ENCODE measurements around the gene CFHR5. TPM values are rescaled to one million over a fixed set of nuclear protein-coding genes. Genes with fewer than 3 reads are reported as not detected.

Gene CFHR5
- total and polyA plus RNA-seq, 2 experiments from 2014 or later = not detected

DNA sequence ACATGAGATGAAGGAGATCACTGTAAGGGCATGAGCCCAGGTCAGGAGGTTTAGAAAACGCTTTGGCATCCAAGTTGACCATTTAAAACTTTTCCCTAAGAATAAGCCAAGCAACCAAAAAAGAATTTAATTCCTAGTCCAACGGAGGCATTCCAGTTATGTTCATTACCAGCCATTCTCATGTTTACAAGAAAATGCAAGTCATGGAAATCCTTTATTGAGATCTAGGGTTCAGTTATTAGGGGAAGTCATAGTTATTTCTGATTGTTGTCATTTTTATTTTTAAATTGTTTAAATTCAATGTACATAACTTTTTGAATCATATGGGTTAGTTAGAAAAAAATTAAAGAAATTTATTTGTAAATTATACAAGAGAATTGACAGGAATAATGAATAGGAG is 24.5 kb downstream of the CFHR5 start (continued):
- TF ChIP-seq, protein P1, sequence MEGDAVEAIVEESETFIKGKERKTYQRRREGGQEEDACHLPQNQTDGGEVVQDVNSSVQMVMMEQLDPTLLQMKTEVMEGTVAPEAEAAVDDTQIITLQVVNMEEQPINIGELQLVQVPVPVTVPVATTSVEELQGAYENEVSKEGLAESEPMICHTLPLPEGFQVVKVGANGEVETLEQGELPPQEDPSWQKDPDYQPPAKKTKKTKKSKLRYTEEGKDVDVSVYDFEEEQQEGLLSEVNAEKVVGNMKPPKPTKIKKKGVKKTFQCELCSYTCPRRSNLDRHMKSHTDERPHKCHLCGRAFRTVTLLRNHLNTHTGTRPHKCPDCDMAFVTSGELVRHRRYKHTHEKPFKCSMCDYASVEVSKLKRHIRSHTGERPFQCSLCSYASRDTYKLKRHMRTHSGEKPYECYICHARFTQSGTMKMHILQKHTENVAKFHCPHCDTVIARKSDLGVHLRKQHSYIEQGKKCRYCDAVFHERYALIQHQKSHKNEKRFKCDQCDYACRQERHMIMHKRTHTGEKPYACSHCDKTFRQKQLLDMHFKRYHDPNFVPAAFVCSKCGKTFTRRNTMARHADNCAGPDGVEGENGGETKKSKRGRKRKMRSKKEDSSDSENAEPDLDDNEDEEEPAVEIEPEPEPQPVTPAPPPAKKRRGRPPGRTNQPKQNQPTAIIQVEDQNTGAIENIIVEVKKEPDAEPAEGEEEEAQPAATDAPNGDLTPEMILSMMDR (conservative IDR thresholded peaks at IDR 0.05; ENCODE audit: low read depth in 2 of 2) = no peak

- Histone ChIP-seq H3K27me3 (ENCODE audit: insufficient read depth) (no peaks in the 10 kb centered on the region), H3K4me3 (no peak overlapping the region), H3K36me3 (ENCODE audit: insufficient read depth) (no peaks in the 10 kb centered on the region), H2AFZ (no peak overlapping the region), H3K4me1 (ENCODE audit: insufficient read depth) (no peaks in the 10 kb centered on the region), H3F3A (replicated peaks; ENCODE audit: low read depth) (no peaks in the 10 kb centered on the region), H3K9me2 (ENCODE audit: insufficient read depth) (no peaks in the 10 kb centered on the region), H4K20me1 (replicated peaks; ENCODE audit: insufficient read depth) (no peaks in the 10 kb centered on the region), H3K27ac (ENCODE audit: low read depth) (no peak overlapping the region), H3K79me2 (replicated peaks; ENCODE audit: insufficient read depth) (no peaks in the 10 kb centered on the region), H3K4me2 (no peak overlapping the region)
- H3K27ac Mint-ChIP-seq = no peak overlapping the region
- no peak for TF ChIP-seq CREB1 (CRISPR knock-in tag; IDR thresholded peaks at IDR 0.05; ENCODE audit: low read depth)
- H3K9me3 Mint-ChIP-seq = no peaks in the 10 kb centered on the region
- no peaks in the 10 kb centered on the region for H3K36me3 Mint-ChIP-seq (ENCODE audit: low read depth)
- ATAC-seq (no peak), DNase-seq (ENCODE audit: low spot score) (no peak)
- no peaks in the 10 kb centered on the region for H3K4me1 Mint-ChIP-seq
- H3K27me3 Mint-ChIP-seq (ENCODE audit: insufficient read depth, low read depth, poor library complexity) = no peaks in the 10 kb centered on the region
- no peak overlapping the region for H3K4me3 Mint-ChIP-seq
Observed at GRCh38 chr1:197003132-197003531, 25.8 kb downstream of the CFHR5 start.

GRCh38 chr1:197008861-197009260 is 31.5 kb downstream of the CFHR5 start:
- peaks cover 15% of the 10 kb centered on the region; the same call in 2 of the 3 replicates for H3K9me3 Mint-ChIP-seq
- no peaks in the 10 kb centered on the region for H3K4me1 Mint-ChIP-seq
- H3K36me3 Mint-ChIP-seq (ENCODE audit: low read depth) = peaks cover 7% of the 10 kb centered on the region; the same call in 2 of the 3 replicates
- TF ChIP-seq NANOG (IDR thresholded peaks at IDR 0.05; ENCODE audit: borderline replicate concordance) = no peak
- TF ChIP-seq EZH2 (IDR thresholded peaks at IDR 0.05; ENCODE audit: low read depth, unreplicated experiment) = no peak
- no peak for TF ChIP-seq STAT1 (IDR thresholded peaks at IDR 0.05; ENCODE audit: unreplicated experiment)
- no peak for TF ChIP-seq JUNB (IDR thresholded peaks at IDR 0.05; ENCODE audit: unreplicated experiment)
- H3K27me3 ChIP-seq (ENCODE audit: insufficient read depth) = no peaks in the 10 kb centered on the region
- H2AFZ ChIP-seq = no peak overlapping the region
- H3K4me2 ChIP-seq = no peak overlapping the region
- H4K20me1 ChIP-seq (replicated peaks; ENCODE audit: insufficient read depth) = no peaks in the 10 kb centered on the region
- no peaks in the 10 kb centered on the region; the same call in 1 of the 2 replicates for H3K36me3 ChIP-seq (ENCODE audit: insufficient read depth)
- no peaks in the 10 kb centered on the region for H3K79me2 ChIP-seq (replicated peaks; ENCODE audit: insufficient read depth)
- no peaks in the 10 kb centered on the region for H3K4me1 ChIP-seq (ENCODE audit: insufficient read depth)
- no peak overlapping the region for H3K27ac Mint-ChIP-seq
- H3K4me3 Mint-ChIP-seq = no peak overlapping the region
- no peaks in the 10 kb centered on the region for H3F3A ChIP-seq (replicated peaks; ENCODE audit: low read depth)
- no peaks in the 10 kb centered on the region for H3K9me2 ChIP-seq (ENCODE audit: insufficient read depth)
- H3K27me3 Mint-ChIP-seq (ENCODE audit: insufficient read depth, low read depth, poor library complexity) = peaks cover 4% of the 10 kb centered on the region
- no peak for ATAC-seq
- DNase-seq (ENCODE audit: low spot score) = no peak
- no peak overlapping the region for H3K27ac ChIP-seq (ENCODE audit: low read depth)
- H3K4me3 ChIP-seq = no peak overlapping the region

DNA sequence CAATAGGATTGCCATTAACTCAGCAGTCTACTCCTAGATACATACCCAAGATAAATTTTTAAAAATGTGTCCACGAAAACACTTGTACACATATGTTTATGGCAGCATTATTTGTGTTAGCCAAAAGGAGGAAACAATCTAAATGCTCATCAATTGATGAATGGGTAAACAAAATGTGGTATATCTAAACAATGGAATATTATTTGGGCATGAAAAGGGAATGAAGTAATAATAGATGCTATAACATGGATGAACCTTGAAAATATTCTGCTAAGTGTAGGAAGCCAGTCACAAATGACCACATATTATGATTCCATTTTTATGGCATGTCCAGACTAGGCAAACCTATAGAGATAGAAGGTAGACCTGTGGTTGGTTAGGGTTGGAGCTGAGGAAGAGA is 34.3 kb downstream of the CFHR5 start:
- Histone ChIP-seq H3K4me1 (ENCODE audit: insufficient read depth) (no peaks in the 10 kb centered on the region), H3K27me3 (ENCODE audit: insufficient read depth) (no peaks in the 10 kb centered on the region), H3K36me3 (ENCODE audit: insufficient read depth) (no peaks in the 10 kb centered on the region; the same call in 1 of the 2 replicates), H4K20me1 (replicated peaks; ENCODE audit: insufficient read depth) (no peaks in the 10 kb centered on the region), H2AFZ (no peak overlapping the region), H3F3A (replicated peaks; ENCODE audit: low read depth) (no peaks in the 10 kb centered on the region), H3K27ac (ENCODE audit: low read depth) (no peak overlapping the region), H3K79me2 (replicated peaks; ENCODE audit: insufficient read depth) (no peaks in the 10 kb centered on the region), H3K4me3 (no peak overlapping the region), H3K9me2 (ENCODE audit: insufficient read depth) (no peaks in the 10 kb centered on the region; the same call in 1 of the 2 replicates), H3K4me2 (no peak overlapping the region)
- DNase-seq (ENCODE audit: low spot score) = no peak
- no peak overlapping the region for H3K27ac Mint-ChIP-seq
- peaks cover 7% of the 10 kb centered on the region; the same call in 2 of the 3 replicates for H3K36me3 Mint-ChIP-seq (ENCODE audit: low read depth)
- ATAC-seq = no peak
- H3K4me1 Mint-ChIP-seq = no peaks in the 10 kb centered on the region
- H3K27me3 Mint-ChIP-seq (ENCODE audit: insufficient read depth, low read depth, poor library complexity) = peaks cover 5% of the 10 kb centered on the region
- H3K9me3 Mint-ChIP-seq = peaks cover 15% of the 10 kb centered on the region; the same call in 2 of the 3 replicates
- H3K4me3 Mint-ChIP-seq = no peak overlapping the region
- no peak for TF ChIP-seq JUNB (IDR thresholded peaks at IDR 0.05; ENCODE audit: unreplicated experiment)
- TF ChIP-seq POLR2AphosphoS5 (IDR thresholded peaks at IDR 0.05; ENCODE audit: low read depth) = no peak
- no peak for TF ChIP-seq EZH2 (IDR thresholded peaks at IDR 0.05; ENCODE audit: low read depth, unreplicated experiment)
- no peak for TF ChIP-seq ZNF331 (CRISPR knock-in tag; IDR thresholded peaks at IDR 0.05; ENCODE audit: low read depth)
- no peak for TF ChIP-seq STAT1 (IDR thresholded peaks at IDR 0.05; ENCODE audit: unreplicated experiment)
- TF ChIP-seq CREB1 (CRISPR knock-in tag; IDR thresholded peaks at IDR 0.05; ENCODE audit: low read depth) = no peak
- TF ChIP-seq, protein P1 (conservative IDR thresholded peaks at IDR 0.05; ENCODE audit: low read depth in 2 of 2) = no peak
- no peak for TF ChIP-seq NANOG (IDR thresholded peaks at IDR 0.05; ENCODE audit: borderline replicate concordance)
- TF ChIP-seq REST (IDR thresholded peaks at IDR 0.05; ENCODE audit: unreplicated experiment) = no peak

Data from GM23338 (cell line).